ENCODE measurements around the gene PTPRK. TPM values are rescaled to one million over a fixed set of nuclear protein-coding genes. Genes with fewer than 3 reads are reported as not detected.

PTPRK gene
- total and polyA plus RNA-seq, 2 of the 8 experiments (the other 6 are each of a cell fraction or from before 2014, with no cell fraction given), result 11.4 to 47.3 TPM

- H4K20me1 ChIP-seq (replicated peaks in 1 of 2; ENCODE audit: control insufficient read depth in 1 of 2, insufficient read depth in 2 of 2, low read length in 2 of 2), result no peaks in the 10 kb centered on the region
- no peak for FAIRE-seq
- H4K91ac ChIP-seq (replicated peaks; ENCODE audit: insufficient read length, low read length), result no peak overlapping the region
- no peak overlapping the region for H2AK5ac ChIP-seq (ENCODE audit: low read depth, low read length)
- CTCF ChIA-PET (ENCODE audit: partially characterized antibody), result no interaction called here
- no peak overlapping the region for H3K23ac ChIP-seq (ENCODE audit: insufficient read length)
- H3K18ac ChIP-seq (ENCODE audit: extremely low read depth, low read length), result no peak overlapping the region
- H3K4ac ChIP-seq (replicated peaks; ENCODE audit: insufficient read length, low read depth, low read length), result no peak overlapping the region
- no peak overlapping the region for H3K9ac ChIP-seq (replicated peaks in 1 of 4; ENCODE audit: extremely low read depth in 1 of 4, low read depth in 3 of 4, low read length in 3 of 4)
- no peak overlapping the region for H2AFZ ChIP-seq (ENCODE audit: low read length)
- H4K8ac ChIP-seq (ENCODE audit: extremely low read depth, insufficient read depth, low read length), result no peak overlapping the region
- H3K14ac ChIP-seq (ENCODE audit: insufficient read length), result no peak overlapping the region
- no peaks in the 10 kb centered on the region for H3K36me3 ChIP-seq (ENCODE audit: control insufficient read depth in 2 of 4, insufficient read depth in 4 of 4, low read length in 3 of 4)
- POLR2A ChIA-PET (ENCODE audit: partially characterized antibody), result no interaction called here
- no peak overlapping the region for H3K4me2 ChIP-seq (ENCODE audit: insufficient read depth in 1 of 2, low read depth in 2 of 2, low read length in 2 of 2)
- H3K4me3 ChIP-seq (ENCODE audit: extremely low read depth in 1 of 4, insufficient read depth in 2 of 4, low read depth in 3 of 4, low read length in 4 of 4), result no peak overlapping the region
- no peaks in the 10 kb centered on the region for H3K9me3 ChIP-seq (ENCODE audit: insufficient read depth in 2 of 2, low read depth in 1 of 2, low read length in 1 of 2)
- H3K4me1 ChIP-seq (replicated peaks in 1 of 4; ENCODE audit: control insufficient read depth in 3 of 4, insufficient read depth in 4 of 4, low read length in 3 of 4), result peaks cover 0 to 13% (median 6%) of the 10 kb centered on the region in 4 experiments; a peak in 4 of 7 replicates
- no peak overlapping the region for H2BK5ac ChIP-seq (ENCODE audit: low read depth, low read length)
- no peaks in the 10 kb centered on the region; the same call in 1 of the 2 replicates for H3K23me2 ChIP-seq (ENCODE audit: low read depth, low read length)
- no peak overlapping the region for H2BK12ac ChIP-seq (ENCODE audit: low read depth, low read length)
- peaks cover 0 to 35% of the 10 kb centered on the region in 2 experiments; a peak in 2 of 4 replicates for H3K79me2 ChIP-seq (ENCODE audit: control insufficient read depth in 1 of 2, insufficient read depth in 2 of 2, low read length in 2 of 2)
- H3K27ac ChIP-seq (ENCODE audit: low read depth, low read length), result no peak overlapping the region
- H2BK15ac ChIP-seq (ENCODE audit: low read length), result no peak overlapping the region
- H2BK120ac ChIP-seq (replicated peaks; ENCODE audit: low read depth, low read length), result no peak overlapping the region
- 80% methylated on average over 3 of the region's 3 CpGs; no CpG with 5 or more reads in 1 of the 2 experiments for WGBS, 2 experiments (ENCODE audit: extremely low coverage in 1 of 2, insufficient coverage in 1 of 2, insufficient read length in 1 of 2, insufficient replicate concordance in 2 of 2, low coverage in 1 of 2, low lambda C conversion rate in 2 of 2, missing lambda C conversion rate in 1 of 2)
- no peak for TF ChIP-seq RAD21 (IDR thresholded peaks at IDR 0.05 in 1 of 2, conservative IDR thresholded peaks at IDR 0.05 in 1 of 2; ENCODE audit: low read depth in 2 of 2, low read length in 2 of 2)
- TF ChIP-seq HDAC6 (IDR thresholded peaks at IDR 0.05; ENCODE audit: low read depth, low read length), result no peak
- no peak for TF ChIP-seq SAP30 (IDR thresholded peaks at IDR 0.05; ENCODE audit: insufficient read depth, insufficient replicate concordance, low read length)
- TF ChIP-seq CBX5 (IDR thresholded peaks at IDR 0.05; ENCODE audit: low read depth, low read length), result no peak
- no peak for TF ChIP-seq CREB1 (IDR thresholded peaks at IDR 0.05)
- H4K5ac ChIP-seq (ENCODE audit: insufficient read length, low read depth, low read length), result no peak overlapping the region
- no peak overlapping the region for H3K56ac ChIP-seq (replicated peaks; ENCODE audit: insufficient read length, low read depth, low read length)
- no peaks in the 10 kb centered on the region for H3K27me3 ChIP-seq (replicated peaks in 1 of 4; ENCODE audit: control insufficient read depth in 3 of 4, extremely low read depth in 1 of 4, insufficient read depth in 3 of 4, low read length in 3 of 4)
- H2BK20ac ChIP-seq (ENCODE audit: low read length), result no peak overlapping the region
- DNase-seq (ENCODE audit: low read depth in 1 of 2, low spot score in 2 of 2), result no peak
- no peaks in the 10 kb centered on the region for H3K79me1 ChIP-seq (ENCODE audit: low read depth, low read length)
These were observed 76.8 kb downstream of the PTPRK start for GRCh38 chr6:128443553-128443952.
